K562 (cell line): ENCODE data around the gene KCNQ5. TPM values are rescaled to one million over a fixed set of nuclear protein-coding genes. Genes with fewer than 3 reads are reported as not detected.

Experiments
- ATAC-seq: fragments of 200-7000 bp; cut with Tn5 transposase; 3 replicates; pipeline ENCODE4 v1.9.1; 2020; ENCODE audit warnings: moderate library complexity
- BruUV-seq: library from RNA; stranded (reverse); fragments of 400-500 nt; replicated peaks from 2 replicates; lab custom pipeline; 2021; lab: Mats Ljungman, UMichigan
- CTCF ChIA-PET: fragments of 300-600 bp; formaldehyde crosslinking; extraction: SDS; loops from one replicate; lab custom pipeline; 2021; ENCODE audit warnings: low intra/inter-chr PET ratio; lab: Yijun Ruan, JAX
- POLR2A ChIA-PET: fragments of 300-600, 350-650 bp; sonication (Branson Sonifier 250); formaldehyde crosslinking; extraction: SDS; loops from one replicate; lab custom pipeline; 2021; ENCODE audit warnings: antibody characterized with exemption, inconsistent platforms; lab: Yijun Ruan, JAX
- DNase-seq, 4 experiments: peaks; one replicate each; pipeline versions ENCODE4 v3.0.0 to v3.0.0-alpha.2; 2011 to 2018; ENCODE audit warnings: low spot score in 3 of 4, mixed read lengths in 3 of 4; ENCODE audit errors: extremely low read depth in 1 of 4
- FAIRE-seq: peaks from 2 replicates; lab custom pipeline; 2011; peaks lifted over from hg19 to GRCh38; lab: Jason Lieb, UNC
- H2AFZ ChIP-seq: 2 replicates; pipeline ENCODE4 v1.6.0; 2011; ENCODE audit warnings: low read depth, low read length, control low read depth, inconsistent platforms
- H3K27ac ChIP-seq: fragments of 200-600 bp; 3 replicates; pipeline ENCODE4 v1.8.0; 2011; ENCODE audit warnings: low read depth, mild to moderate bottlenecking, control low read depth, inconsistent platforms, low read length, moderate library complexity, mixed read lengths; ENCODE audit errors: extremely low read depth
- H3K27me3 ChIP-seq, 2 experiments: fragments of 300-600 bp in 1 of 2; 2 replicates in 1 of 2; 3 replicates in 1 of 2; pipeline versions ENCODE4 v1.6.0 to v1.8.0; 2011; ENCODE audit warnings: inconsistent platforms in 2 of 2, low read length in 2 of 2, mild to moderate bottlenecking in 1 of 2, mixed read lengths in 1 of 2, moderate library complexity in 1 of 2; ENCODE audit not compliant: control insufficient read depth in 2 of 2, insufficient read depth in 2 of 2
- H3K36me3 ChIP-seq: fragments of 300-600 bp; 3 replicates; pipeline ENCODE4 v1.8.0; 2011; ENCODE audit warnings: mild to moderate bottlenecking, low read length, inconsistent platforms; ENCODE audit not compliant: control insufficient read depth, insufficient read depth
- H3K4me1 ChIP-seq, 2 experiments: fragments of 200-600 bp in 1 of 2; replicated peaks in 1 of 2; 2 replicates in 1 of 2; 3 replicates in 1 of 2; pipeline versions ENCODE4 v1.5.1 to v1.8.0; 2011; ENCODE audit warnings: inconsistent platforms in 2 of 2, low read length in 2 of 2, mild to moderate bottlenecking in 1 of 2, mixed read lengths in 1 of 2, moderate library complexity in 1 of 2; ENCODE audit not compliant: control insufficient read depth in 2 of 2, insufficient read depth in 2 of 2
- H3K4me2 ChIP-seq: 2 replicates; pipeline ENCODE4 v1.6.1; 2011; ENCODE audit warnings: low read length, control low read depth, inconsistent platforms, mixed read lengths; ENCODE audit not compliant: insufficient read depth
- H3K4me3 ChIP-seq: fragments of 200-600 bp; sonication (generic), shearing (Covaris generic); 2 replicates; pipeline ENCODE4 v1.5.1; 2016; ENCODE audit warnings: control low read depth, inconsistent platforms
- H3K79me2 ChIP-seq: fragments of 200-600 bp; 3 replicates; pipeline ENCODE4 v1.8.0; 2011; ENCODE audit warnings: low read length, inconsistent platforms; ENCODE audit not compliant: control insufficient read depth, insufficient read depth
- H3K9ac ChIP-seq, 2 experiments: 2 replicates each; pipeline versions ENCODE4 v1.6.0 to v1.6.1; 2011; ENCODE audit warnings: low read depth in 2 of 2, low read length in 2 of 2, control low read depth in 1 of 2, inconsistent platforms in 1 of 2, mild to moderate bottlenecking in 1 of 2, mixed read lengths in 1 of 2; ENCODE audit not compliant: insufficient read depth in 1 of 2
- H3K9me1 ChIP-seq: one replicate; pipeline ENCODE4 v1.6.0; 2011; ENCODE audit warnings: inconsistent platforms, mild to moderate bottlenecking, low read length, moderate library complexity; ENCODE audit not compliant: control insufficient read depth, insufficient read depth
- H3K9me3 ChIP-seq: replicated peaks from 2 replicates; pipeline ENCODE4 v1.5.1; 2011; ENCODE audit warnings: low read depth, low read length, inconsistent platforms; ENCODE audit not compliant: control insufficient read depth, insufficient read depth
- H4K20me1 ChIP-seq: replicated peaks from 2 replicates; pipeline ENCODE4 v1.6.1; 2011; ENCODE audit warnings: low read length, inconsistent platforms, mixed read lengths; ENCODE audit not compliant: control insufficient read depth, insufficient read depth
- BDP1 ChIP-seq: IDR thresholded peaks from 3 replicates; pipeline ENCODE4 v1.6.1; 2011; ENCODE audit not compliant: insufficient read length, insufficient read depth
- CEBPB ChIP-seq: fragments of 450-650 bp; IDR thresholded peaks from 2 replicates; pipeline ENCODE4 v1.6.1; 2016; ENCODE audit warnings: missing genetic modification characterization, missing compliant biosample characterization
- KLF16 ChIP-seq: IDR thresholded peaks from 2 replicates; pipeline ENCODE4 v1.6.1; 2016; ENCODE audit warnings: antibody characterized with exemption
- NUFIP1 ChIP-seq: fragments of 450-650 bp; IDR thresholded peaks from 2 replicates; pipeline ENCODE4 v1.6.1; 2018; ENCODE audit not compliant: partially characterized antibody
- POLR2AphosphoS2 ChIP-seq: IDR thresholded peaks from 2 replicates; pipeline ENCODE4 v1.6.1; 2012; ENCODE audit warnings: low read length, improper control_type of control experiment
- RFX1 ChIP-seq: fragments of 450-650 bp; IDR thresholded peaks from 2 replicates; pipeline ENCODE4 v1.6.1; 2016; ENCODE audit warnings: mild to moderate bottlenecking, moderate library complexity
- SLC30A9 ChIP-seq: fragments of 250-450 bp; sonication (Bioruptor Pico); IDR thresholded peaks from 2 replicates; pipeline ENCODE4 v1.8.0; 2022; ENCODE audit warnings: mild to moderate bottlenecking, moderate library complexity
- SRF ChIP-seq, 2 experiments: fragments of 250-450, 450-650 bp in 1 of 2; sonication (Bioruptor Pico) in 1 of 2; sonication (generic) in 1 of 2; formaldehyde crosslinking; IDR thresholded peaks; 2 replicates each; pipeline versions ENCODE4 v1.5.0 to v1.5.1; 2020 to 2022; ENCODE audit warnings: mild to moderate bottlenecking in 1 of 2, missing genetic modification reagents in 1 of 2
- THAP7 ChIP-seq: fragments of 250-450 bp; sonication (Bioruptor Pico); IDR thresholded peaks from 2 replicates; pipeline ENCODE4 v1.5.0; 2021
- U2AF2 ChIP-seq: fragments of 200-400 bp; formaldehyde crosslinking; optimal IDR thresholded peaks from 2 replicates; pipeline ENCODE3; 2017; ENCODE audit warnings: low read depth, mild to moderate bottlenecking, low read length
- XRCC5 ChIP-seq: fragments of 200-400 bp; formaldehyde crosslinking; IDR thresholded peaks from 2 replicates; pipeline ENCODE4 v1.6.1; 2017; ENCODE audit warnings: low read depth, mild to moderate bottlenecking, low read length
- ZNF354B ChIP-seq: fragments of 250-450 bp; sonication (Bioruptor Pico); IDR thresholded peaks from 2 replicates; pipeline ENCODE4 v1.4.0; 2020
- WGBS: fragments of 100-300 bp; shearing (Covaris generic); methylation state at CpG from one replicate; pipeline ENCODE4 v1.1.6; 2016; ENCODE audit warnings: low coverage, mixed read lengths; ENCODE audit not compliant: insufficient coverage; ENCODE audit errors: missing lambda C conversion rate; 5-methylcytosine and 5-hydroxymethylcytosine counted together
- in situ Hi-C: fragments of 300-500 bp; cut with MboI; formaldehyde crosslinking; loops from 4 replicates; pipeline ENCODE4 v1.15.0; 2018; ENCODE audit warnings: inconsistent platforms, mixed read lengths
- intact Hi-C: fragments of 100-400 bp; cut with micrococcal nuclease; formaldehyde crosslinking; loops from 2 replicates; pipeline ENCODE4 v1.14.2; 2022
- polyA plus RNA-seq, 8 experiments: library from polyadenylated mRNA; depleted of rRNA in 4 of 8; stranded (reverse) in 5 of 8; unstranded in 3 of 8; fragments of >200 nt; fragmentation: Nextera tagmentation in 2 of 8; fragmentation: Illumina TruSeq in 1 of 8; extraction: Ambion mirVana in 2 of 8; extraction: Trizol in 1 of 8; gene quantifications; 2 replicates each; pipeline versions ENCODE4 v1.2.1 to v1.2.3, GENCODE V29; 2011 to 2014; ENCODE audit warnings: inconsistent platforms in 1 of 8, missing spikeins in 1 of 8
- total RNA-seq, 7 experiments: library from RNA; depleted of rRNA in 6 of 7; stranded (reverse); fragments of >200 nt in 6 of 7; fragmentation: Illumina TruSeq in 2 of 7; extraction: Trizol in 2 of 7; gene quantifications; 2 replicates each; pipeline versions ENCODE4 v1.2.1 to v1.2.3, GENCODE V29; 2011 to 2021; ENCODE audit warnings: low replicate concordance in 1 of 7
- TF ChIP-seq, protein P1 (sequence below): fragments of 250-450 bp; sonication (Bioruptor Pico); IDR thresholded peaks from 2 replicates; pipeline ENCODE4 v1.6.1; 2021; ENCODE audit warnings: mild to moderate bottlenecking
- TF ChIP-seq, protein P2 (sequence below): fragments of 450-650 bp; conservative IDR thresholded peaks from 2 replicates; pipeline ENCODE4 v1.6.1; 2016; ENCODE audit warnings: missing genetic modification characterization, low read depth, mild to moderate bottlenecking, control low read depth, missing compliant biosample characterization

The KCNQ5 gene
- total and polyA plus RNA-seq, 9 of the 15 experiments (the other 6 are each of a cell fraction or from before 2014, with no cell fraction given) = 0.31 to 5.9 (median 2.6) TPM

GRCh38 chr6:73234733-73235132, 612.9 kb downstream of the KCNQ5 start:
- no peak overlapping the region for H3K4me2 ChIP-seq
- no peaks in the 10 kb centered on the region for H4K20me1 ChIP-seq
- H3K4me1 ChIP-seq = no peaks in the 10 kb centered on the region
- no peak for DNase-seq
- no peaks in the 10 kb centered on the region for H3K36me3 ChIP-seq
- 0% methylated on average over 1 of the region's 1 CpG for WGBS
- H3K27ac ChIP-seq = no peak overlapping the region
- no peaks in the 10 kb centered on the region for H3K9me1 ChIP-seq
- no TSS peak for BruUV-seq
- in situ Hi-C loops = no loop called here
- no peak for TF ChIP-seq RFX1
- no peak for TF ChIP-seq SRF (CRISPR knock-in tag; IDR thresholded peaks at IDR 0.05)
- TF ChIP-seq ZNF354B (CRISPR knock-in tag) = no peak
- TF ChIP-seq XRCC5 = no peak
- TF ChIP-seq POLR2AphosphoS2 = no peak
- no peak for TF ChIP-seq NUFIP1
- no peak for TF ChIP-seq SLC30A9 (CRISPR knock-in tag)
- no peak for TF ChIP-seq KLF16
- TF ChIP-seq U2AF2 = no peak
- TF ChIP-seq, protein P1, sequence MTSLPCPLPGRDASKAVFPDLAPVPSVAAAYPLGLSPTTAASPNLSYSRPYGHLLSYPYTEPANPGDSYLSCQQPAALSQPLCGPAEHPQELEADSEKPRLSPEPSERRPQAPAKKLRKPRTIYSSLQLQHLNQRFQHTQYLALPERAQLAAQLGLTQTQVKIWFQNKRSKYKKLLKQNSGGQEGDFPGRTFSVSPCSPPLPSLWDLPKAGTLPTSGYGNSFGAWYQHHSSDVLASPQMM = no peak
- TF ChIP-seq THAP7 (CRISPR knock-in tag) = no peak
- TF ChIP-seq, protein P2, sequence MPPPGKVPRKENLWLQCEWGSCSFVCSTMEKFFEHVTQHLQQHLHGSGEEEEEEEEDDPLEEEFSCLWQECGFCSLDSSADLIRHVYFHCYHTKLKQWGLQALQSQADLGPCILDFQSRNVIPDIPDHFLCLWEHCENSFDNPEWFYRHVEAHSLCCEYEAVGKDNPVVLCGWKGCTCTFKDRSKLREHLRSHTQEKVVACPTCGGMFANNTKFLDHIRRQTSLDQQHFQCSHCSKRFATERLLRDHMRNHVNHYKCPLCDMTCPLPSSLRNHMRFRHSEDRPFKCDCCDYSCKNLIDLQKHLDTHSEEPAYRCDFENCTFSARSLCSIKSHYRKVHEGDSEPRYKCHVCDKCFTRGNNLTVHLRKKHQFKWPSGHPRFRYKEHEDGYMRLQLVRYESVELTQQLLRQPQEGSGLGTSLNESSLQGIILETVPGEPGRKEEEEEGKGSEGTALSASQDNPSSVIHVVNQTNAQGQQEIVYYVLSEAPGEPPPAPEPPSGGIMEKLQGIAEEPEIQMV (tag) = no peak
- no peak for TF ChIP-seq BDP1
- no peak for TF ChIP-seq CEBPB (tag)
- TF ChIP-seq, all 486 proteins: peak for 0
- no peak for ATAC-seq
- CTCF ChIA-PET = no interaction called here
- no peaks in the 10 kb centered on the region for H3K9me3 ChIP-seq
- no peak overlapping the region for H3K4me3 ChIP-seq
- H3K9ac ChIP-seq = no peak overlapping the region
- intact Hi-C loops = no loop called here
- H2AFZ ChIP-seq = no peak overlapping the region
- no peaks in the 10 kb centered on the region for H3K79me2 ChIP-seq
- FAIRE-seq = no peak
- POLR2A ChIA-PET = no interaction called here
- peaks cover 4 to 15% of the 10 kb centered on the region in 2 experiments; a peak in 2 of 5 replicates for H3K27me3 ChIP-seq
